Gastrocnemius medialis (tissue), 4 donors: Measurements from ENCODE around the gene NPIPB6. TPM values are rescaled to one million over a fixed set of nuclear protein-coding genes. Genes with fewer than 3 reads are reported as not detected.

Source experiments
- ATAC-seq, 2 donors: fragments of 150-250 bp; one replicate each; pipeline ENCODE4 v1.9.1; 2016
- DNase-seq, 2 donors: peaks; one replicate each; pipeline ENCODE4 v3.0.0-alpha.2; 2019
- H3K27ac ChIP-seq, 4 donors: fragments of 200-600 bp; sonication (generic); 1 replicate in 1 of 4; 2 replicates in 3 of 4; pipeline ENCODE4 v1.5.1; 2016 to 2018; ENCODE audit warnings: mild to moderate bottlenecking in 2 of 4, moderate library complexity in 1 of 4
- H3K27me3 ChIP-seq, 3 donors: fragments of 200-600 bp; sonication (generic) in 2 of 3; 1 replicate in 1 of 3; 2 replicates in 2 of 3; pipeline versions ENCODE4 v1.5.1 to v1.6.0; 2016 to 2019; ENCODE audit warnings: mild to moderate bottlenecking in 1 of 3, moderate library complexity in 1 of 3
- H3K36me3 ChIP-seq, 2 donors: fragments of 200-600 bp; sonication (generic) in 1 of 2; one replicate each; pipeline ENCODE4 v1.5.1; 2017 to 2018
- H3K4me1 ChIP-seq, 2 donors: fragments of 200-600 bp; sonication (generic) in 1 of 2; one replicate each; pipeline ENCODE4 v1.5.1; 2016 to 2017; ENCODE audit warnings: mild to moderate bottlenecking in 2 of 2
- H3K4me3 ChIP-seq, 4 donors: fragments of 200-600 bp; sonication (generic) in 3 of 4; 1 replicate in 1 of 4; 2 replicates in 3 of 4; pipeline ENCODE4 v1.5.1; 2016 to 2019; ENCODE audit warnings: mild to moderate bottlenecking in 2 of 4
- H3K9me3 ChIP-seq, 3 donors: fragments of 200-600 bp; sonication (generic) in 2 of 3; 1 replicate in 1 of 3; 2 replicates in 2 of 3; pipeline ENCODE4 v1.5.1; 2016 to 2019
- CTCF ChIP-seq, 5 experiments: fragments of 450-650 bp in 3 of 5; fragments of 200-600 bp in 2 of 5; sonication (generic) in 2 of 5; IDR thresholded peaks in 4 of 5; conservative IDR thresholded peaks in 1 of 5; 1 replicate in 4 of 5; 2 replicates in 1 of 5; pipeline ENCODE4 v1.5.1; 2016 to 2019; ENCODE audit warnings: antibody characterized with exemption in 5 of 5, mild to moderate bottlenecking in 3 of 5, moderate library complexity in 3 of 5
- POLR2A ChIP-seq, 2 donors: fragments of 450-650 bp; IDR thresholded peaks; one replicate each; pipeline ENCODE4 v1.6.1; 2017; ENCODE audit warnings: antibody characterized with exemption in 2 of 2, mild to moderate bottlenecking in 2 of 2, moderate library complexity in 2 of 2
- in situ Hi-C, 4 donors: fragments of 200-750 bp; cut with MboI; loops; one replicate each; pipeline versions ENCODE4 v1.15.0 to v1.8.0; 2017; ENCODE audit warnings: low sequenced_read_pairs in 4 of 4
- intact Hi-C: fragments of 100-400 bp; cut with DNase I; formaldehyde crosslinking; loops from one replicate; pipeline ENCODE4 v1.15.1; 2023; ENCODE audit warnings: low total_unique reads
- total RNA-seq, 4 donors: library from RNA; depleted of rRNA; stranded (reverse); fragments of >200 nt; gene quantifications; one replicate each; pipeline versions ENCODE4 v1.1.0 to v1.2.3, GENCODE V29; 2016

NPIPB6 gene
- total RNA-seq, 4 donors from 2014 or later, result 0.38 to 10.9 (median 0.53) TPM; not detected in 1

- Histone ChIP-seq H3K27me3 (no peaks in the 10 kb centered on the region), H3K4me1 (peaks cover 0 to 4% of the 10 kb centered on the region in 2 donors), H3K27ac (peak overlapping the region in 1 of 4 donors; percentile 78), H3K9me3 (no peaks in the 10 kb centered on the region), H3K4me3 (no peak overlapping the region), H3K36me3 (peaks cover 0 to 8% of the 10 kb centered on the region in 2 donors)
- DNase-seq (no peak), ATAC-seq (no peak)
- no peak for TF ChIP-seq CTCF (IDR thresholded peaks at IDR 0.05 in 4 of 5, conservative IDR thresholded peaks at IDR 0.05 in 1 of 5)
- TF ChIP-seq POLR2A (IDR thresholded peaks at IDR 0.05), result no peak
- in situ Hi-C loops, result loop anchor here in 2 of 4 donors (5.0 kb wide), 2 partner anchors 34 to 39 kb away; no protein-coding TSS in a partner anchor
- intact Hi-C loops, result no loop called here
Measured at GRCh38 chr16:28316054-28316453, 47.3 kb downstream of the NPIPB6 start.

- Histone ChIP-seq H3K27me3 (no peaks in the 10 kb centered on the region), H3K4me1 (peaks cover 0 to 4% of the 10 kb centered on the region in 2 donors), H3K27ac (no peak overlapping the region), H3K9me3 (no peaks in the 10 kb centered on the region), H3K36me3 (peaks cover 0 to 1% of the 10 kb centered on the region in 2 donors), H3K4me3 (no peak overlapping the region)
- in situ Hi-C loops (no loop called here), intact Hi-C loops (no loop called here)
- ATAC-seq, result no peak
- DNase-seq, result no peak
- no peak for TF ChIP-seq CTCF (IDR thresholded peaks at IDR 0.05 in 4 of 5, conservative IDR thresholded peaks at IDR 0.05 in 1 of 5)
Measured at GRCh38 chr16:28313587-28313986, 49.7 kb downstream of the NPIPB6 start.

GRCh38 chr16:28312327-28312726 lies 51.0 kb downstream of the NPIPB6 start:
- ATAC-seq (no peak), DNase-seq (no peak)
- H3K27ac ChIP-seq, result no peak overlapping the region
- H3K9me3 ChIP-seq, result no peaks in the 10 kb centered on the region
- in situ Hi-C loops, result no loop called here
- no peaks in the 10 kb centered on the region for H3K27me3 ChIP-seq
- TF ChIP-seq CTCF (IDR thresholded peaks at IDR 0.05 in 4 of 5, conservative IDR thresholded peaks at IDR 0.05 in 1 of 5) (no peak), POLR2A (IDR thresholded peaks at IDR 0.05) (no peak)
- H3K4me1 ChIP-seq, result peaks cover 0 to 4% of the 10 kb centered on the region in 2 donors
- H3K36me3 ChIP-seq, result no peaks in the 10 kb centered on the region
- intact Hi-C loops, result no loop called here
- H3K4me3 ChIP-seq, result no peak overlapping the region

- in situ Hi-C loops, result no loop called here
- H3K27me3 ChIP-seq, result no peaks in the 10 kb centered on the region
- no peaks in the 10 kb centered on the region for H3K36me3 ChIP-seq
- TF ChIP-seq POLR2A (IDR thresholded peaks at IDR 0.05) (no peak), CTCF (IDR thresholded peaks at IDR 0.05 in 4 of 5, conservative IDR thresholded peaks at IDR 0.05 in 1 of 5) (no peak)
- ATAC-seq (no peak), DNase-seq (no peak)
- no peak overlapping the region for H3K27ac ChIP-seq
- H3K9me3 ChIP-seq, result no peaks in the 10 kb centered on the region
- intact Hi-C loops, result no loop called here
- no peak overlapping the region for H3K4me3 ChIP-seq
- peaks cover 0 to 2% of the 10 kb centered on the region in 2 donors for H3K4me1 ChIP-seq
Measured at GRCh38 chr16:28311913-28312312, 51.4 kb downstream of the NPIPB6 start.

- Histone ChIP-seq H3K9me3 (no peaks in the 10 kb centered on the region), H3K4me1 (no peaks in the 10 kb centered on the region), H3K4me3 (no peak overlapping the region), H3K27me3 (no peaks in the 10 kb centered on the region), H3K36me3 (no peaks in the 10 kb centered on the region), H3K27ac (no peak overlapping the region)
- DNase-seq, result no peak
- intact Hi-C loops (no loop called here), in situ Hi-C loops (no loop called here)
- no peak for ATAC-seq
- TF ChIP-seq CTCF (IDR thresholded peaks at IDR 0.05 in 4 of 5, conservative IDR thresholded peaks at IDR 0.05 in 1 of 5) (no peak), POLR2A (IDR thresholded peaks at IDR 0.05) (no peak)
Measured at GRCh38 chr16:28311413-28311812, 51.9 kb downstream of the NPIPB6 start.
